ENCODE results near the gene SETBP1.

SETBP1 gene

DNA sequence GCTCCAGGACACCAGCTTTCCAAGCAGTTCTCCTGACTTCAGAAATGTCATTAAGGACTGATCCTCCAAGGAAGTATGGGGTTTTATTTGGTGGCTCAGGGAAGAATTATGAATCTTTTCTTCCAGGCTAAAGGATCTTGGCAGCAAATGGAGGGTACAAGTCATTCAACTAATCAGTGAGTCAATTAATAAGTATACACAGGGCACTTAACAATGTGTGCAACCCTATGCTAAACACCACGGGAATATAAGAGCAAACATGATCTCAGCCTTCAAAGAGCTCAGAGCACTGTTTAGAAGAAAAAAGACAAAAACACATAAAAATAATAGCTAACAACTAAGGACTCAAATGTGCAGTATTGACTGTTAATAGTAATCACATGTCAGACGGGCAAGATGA is 234.5 kb downstream of the SETBP1 start:
- DNase-seq, result no peak

DNA sequence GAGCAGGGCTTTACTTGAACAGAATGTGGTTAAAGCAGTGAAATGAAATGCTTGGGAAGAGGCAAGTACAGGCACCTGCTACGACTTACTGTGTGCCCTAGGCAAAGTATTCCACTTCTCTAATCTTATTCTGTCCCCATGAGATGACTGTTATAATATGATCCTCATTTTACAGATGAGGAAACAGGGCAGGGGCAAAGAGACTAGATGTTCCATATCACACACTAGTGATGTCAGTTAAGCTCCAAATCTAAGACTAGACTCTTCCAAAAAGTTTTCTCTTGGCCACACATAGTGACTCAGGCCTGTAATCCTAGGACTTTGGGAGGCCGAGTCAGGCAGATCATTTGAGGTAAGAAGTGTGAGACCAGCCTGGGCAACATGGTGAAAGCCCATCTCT is 235.0 kb downstream of the SETBP1 start:
- no peak for DNase-seq

DNA sequence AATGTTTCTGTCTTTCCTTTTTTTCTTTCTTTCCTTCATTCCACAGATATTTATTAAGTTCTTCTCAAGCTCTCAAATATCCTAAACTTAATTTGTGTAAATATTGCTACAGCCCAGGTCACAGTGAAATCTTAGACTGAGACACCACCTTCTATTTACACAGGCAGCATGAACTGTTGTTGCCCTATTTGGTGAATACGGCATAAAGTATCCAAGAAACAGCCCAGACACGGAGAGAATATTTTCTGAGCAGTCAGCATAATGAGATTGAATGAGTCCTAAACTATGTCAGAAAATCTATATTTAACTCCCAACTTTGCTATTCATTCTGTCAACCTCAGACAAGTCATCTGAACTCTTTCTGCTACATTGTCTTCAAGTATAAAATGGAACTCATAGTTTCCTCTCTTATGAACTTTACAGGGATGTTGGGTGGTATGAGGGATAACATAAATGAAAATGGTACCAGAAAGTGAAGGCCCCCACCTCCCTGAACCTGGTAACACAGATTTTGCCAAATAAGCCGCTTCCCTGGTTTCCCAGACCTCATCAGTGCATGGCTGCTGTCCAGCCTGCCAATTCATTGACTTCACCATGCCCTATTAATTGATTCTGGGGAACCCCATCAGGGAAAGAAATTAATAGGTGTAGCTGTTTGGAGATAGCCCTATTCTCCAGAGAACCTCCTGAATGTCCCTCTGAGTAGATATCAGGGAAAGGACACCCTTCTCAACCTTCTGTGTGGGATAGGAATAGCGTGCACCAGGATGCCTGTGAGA is 235.9 kb downstream of the SETBP1 start:
- DNase-seq, result no peak

DNA sequence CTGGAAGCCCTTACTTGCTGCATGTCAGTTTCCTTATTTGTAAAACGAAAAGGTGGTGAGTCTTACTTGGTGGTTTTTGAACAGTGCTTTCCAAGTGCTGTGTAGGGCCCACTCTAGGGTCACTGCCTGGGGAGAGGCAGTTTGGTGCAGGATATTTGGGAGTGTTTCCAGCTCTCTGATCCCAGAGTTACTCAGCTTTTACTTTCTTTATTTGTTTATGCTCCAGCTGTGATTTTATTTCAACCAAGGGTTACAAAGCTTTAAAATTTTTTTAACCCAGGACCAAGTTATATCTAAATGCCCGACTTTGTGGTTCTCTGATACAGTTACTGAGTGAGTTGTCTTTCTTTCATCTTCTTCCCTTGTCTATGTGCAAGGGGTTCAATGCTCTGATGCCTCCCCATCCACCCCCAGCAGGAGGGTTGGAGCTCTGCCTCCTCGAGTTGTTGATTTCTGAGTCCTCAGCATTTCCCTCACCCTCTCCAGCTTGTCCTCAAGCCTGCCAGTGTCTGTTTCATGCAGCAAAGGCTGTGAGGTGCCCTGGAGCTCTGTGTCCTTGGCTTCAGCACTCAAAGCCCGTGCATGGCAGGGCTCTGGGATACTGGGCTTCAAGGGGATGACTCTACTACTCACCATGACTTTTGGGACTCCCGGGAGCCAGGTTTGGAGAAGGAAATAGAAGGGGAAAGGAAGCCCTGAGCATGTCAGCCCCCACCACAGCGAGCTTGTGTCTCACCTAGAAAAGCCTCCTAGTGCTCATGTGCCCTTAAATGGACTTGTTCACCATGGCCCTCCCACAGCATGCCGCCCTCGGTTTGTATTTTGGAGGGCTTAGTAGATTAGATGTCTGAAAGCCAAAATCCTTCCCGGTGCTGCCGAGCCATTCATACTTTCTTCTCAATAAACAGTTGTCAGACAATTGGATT is 236.8 kb downstream of the SETBP1 start:
- DNase-seq, result no peak

DNA sequence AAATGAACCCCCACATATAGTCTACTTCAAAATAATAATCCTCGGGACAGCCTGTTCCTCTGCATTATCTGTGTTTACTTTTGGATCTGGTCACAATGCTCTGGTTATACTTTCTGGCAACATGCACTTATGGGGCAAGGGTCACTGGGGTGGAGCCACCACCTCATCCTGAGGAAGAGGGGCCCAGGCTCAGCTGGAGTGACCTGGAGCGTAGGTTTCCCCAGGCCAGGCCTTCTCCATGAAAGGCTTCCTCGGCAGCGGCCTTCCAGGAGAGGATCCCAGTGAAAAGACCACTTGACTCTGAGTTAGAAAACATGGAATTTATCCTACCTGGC is 237.4 kb downstream of the SETBP1 start:
- no peak for DNase-seq

DNA sequence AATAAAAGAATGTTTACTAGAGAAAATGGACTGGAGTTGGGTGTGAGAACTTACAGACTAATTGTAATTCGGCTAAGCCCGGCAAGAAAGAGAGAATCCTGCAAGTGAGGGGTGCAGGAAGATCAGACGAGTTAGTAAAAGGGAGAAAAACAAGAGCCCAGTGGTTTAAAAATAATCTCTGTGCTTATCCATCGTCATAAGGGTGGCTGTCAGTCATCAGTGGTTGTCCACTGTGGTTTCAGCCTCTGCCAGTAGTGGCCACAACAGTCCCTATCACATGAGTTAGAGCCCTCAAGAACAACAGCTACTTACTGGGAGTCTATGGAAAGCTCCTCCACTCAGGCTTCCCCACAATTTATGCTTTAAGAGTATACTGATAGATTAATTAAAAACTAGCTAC is 239.8 kb downstream of the SETBP1 start:
- no peak for DNase-seq

DNA sequence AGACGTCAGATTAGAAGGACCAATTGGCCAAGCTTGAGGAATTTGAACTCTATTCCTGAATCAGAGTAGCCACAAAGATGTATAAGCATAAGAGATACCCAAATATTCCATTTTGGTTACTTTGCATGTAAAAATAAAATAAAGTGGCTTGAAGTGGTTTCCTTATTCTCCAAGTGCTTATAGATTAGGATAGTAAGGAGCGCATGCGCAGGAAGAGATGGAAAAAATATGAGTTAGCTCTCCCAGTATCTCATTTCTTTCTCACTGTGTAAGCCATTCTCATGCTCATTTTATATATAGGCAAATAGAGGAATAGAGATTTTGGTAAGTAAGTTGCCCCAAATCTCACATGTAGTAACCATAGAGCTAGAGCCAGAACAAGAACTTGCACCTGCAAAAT is 241.3 kb downstream of the SETBP1 start:
- no peak for DNase-seq

DNA sequence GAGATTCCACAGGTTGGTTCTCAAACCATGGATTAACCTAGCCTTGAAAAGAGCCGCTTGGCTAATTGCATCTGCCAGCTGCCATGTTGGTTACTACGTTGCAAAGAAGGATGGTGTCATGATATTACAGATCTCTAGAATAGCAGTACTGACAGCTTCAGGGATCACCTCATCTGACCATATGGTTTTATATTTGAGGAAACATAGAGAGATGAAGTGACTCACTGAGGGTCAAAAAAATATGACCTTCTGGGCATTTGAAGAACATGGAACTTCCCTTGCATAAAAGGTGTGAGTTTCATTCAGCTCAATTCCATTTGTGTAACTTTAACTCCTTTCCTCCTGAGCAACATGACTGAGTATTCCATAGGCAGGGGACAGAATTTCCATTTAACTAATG is 242.3 kb downstream of the SETBP1 start:
- DNase-seq, result no peak

DNA sequence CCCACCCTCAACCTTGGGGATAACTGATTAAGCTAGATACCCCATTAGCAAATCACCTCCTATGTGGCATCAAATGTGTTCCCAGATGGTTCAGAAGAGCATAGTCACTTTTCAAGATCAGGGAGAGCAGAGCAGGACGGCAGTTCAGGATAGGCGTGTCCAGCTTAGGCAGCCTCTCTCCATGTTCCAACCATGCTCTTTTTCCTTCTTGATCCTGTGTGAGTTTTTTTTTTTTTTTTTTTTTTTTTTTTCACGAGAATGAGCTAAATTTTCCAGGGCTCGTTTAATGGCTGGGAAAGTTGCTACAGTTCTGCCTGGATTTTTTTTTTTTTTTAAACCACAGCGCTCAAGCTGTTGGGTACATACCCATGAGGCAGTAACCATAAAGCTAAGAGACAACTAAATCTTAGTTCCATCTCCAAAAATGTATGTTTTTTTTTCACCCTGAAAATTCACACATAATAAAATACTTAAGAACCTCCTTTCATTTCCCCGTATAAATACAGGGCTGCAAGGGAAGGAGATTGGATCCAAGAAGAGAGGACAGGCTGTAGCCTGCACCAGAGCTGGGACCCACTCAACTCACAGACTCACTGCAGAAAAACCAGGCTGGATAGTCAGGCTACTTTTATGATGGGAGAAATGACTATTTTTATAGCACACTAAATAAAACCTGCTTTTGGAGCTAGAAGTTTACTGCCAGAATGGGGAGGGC is 244.3 kb downstream of the SETBP1 start:
- no peak for DNase-seq

DNA sequence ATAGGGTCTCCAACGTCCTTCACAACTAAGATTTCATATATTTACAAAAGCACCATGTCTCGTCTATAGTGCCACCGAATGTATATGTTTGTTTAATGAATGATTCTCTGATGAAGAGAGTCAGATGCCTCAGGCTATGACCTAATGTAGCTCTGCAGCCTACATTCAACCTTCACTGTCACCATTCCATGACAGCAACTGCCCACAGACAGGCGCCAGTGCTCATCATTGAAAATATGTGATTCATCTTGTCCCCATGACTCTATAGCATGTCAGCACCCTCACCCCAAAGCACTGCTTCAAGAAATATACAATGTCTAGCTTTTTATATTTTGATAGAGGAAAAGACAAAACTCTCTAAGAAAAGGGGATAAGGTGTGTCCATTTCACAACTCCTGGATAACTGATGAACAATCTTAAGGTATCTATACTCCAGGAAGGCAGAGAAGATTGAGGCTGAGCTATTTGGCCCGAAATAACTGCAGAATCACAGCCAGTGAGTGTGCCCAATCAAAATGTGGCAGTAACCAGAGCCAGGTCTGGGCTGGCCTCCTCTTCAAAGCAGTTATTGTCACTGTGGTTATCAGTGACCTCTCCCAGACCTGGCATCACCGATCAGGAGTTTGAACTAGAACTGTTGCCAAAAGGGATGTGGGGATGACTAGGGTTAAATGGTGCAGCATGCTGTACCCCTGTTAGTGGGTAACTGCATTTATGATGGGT is 246.6 kb downstream of the SETBP1 start:
- DNase-seq, result no peak

DNA sequence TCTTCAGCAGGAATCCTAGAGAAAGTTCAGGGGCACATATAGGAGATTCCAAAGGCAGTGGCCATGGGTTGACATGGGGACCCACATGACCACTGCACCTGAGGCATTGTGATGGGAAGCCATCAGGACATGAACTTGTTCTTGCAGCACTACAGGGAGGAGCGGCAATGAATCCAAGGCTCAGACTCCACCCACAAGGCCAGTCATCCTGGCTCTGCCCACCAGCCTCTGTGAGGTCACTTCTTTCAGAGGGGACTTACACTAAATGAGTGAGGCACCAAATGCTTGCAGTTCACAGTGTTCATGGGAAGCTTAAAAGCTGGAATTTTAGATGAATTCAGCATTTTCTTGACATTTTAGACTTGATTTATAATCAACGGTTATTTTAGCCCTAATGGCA is 254.2 kb downstream of the SETBP1 start:
- no peak for DNase-seq

DNA sequence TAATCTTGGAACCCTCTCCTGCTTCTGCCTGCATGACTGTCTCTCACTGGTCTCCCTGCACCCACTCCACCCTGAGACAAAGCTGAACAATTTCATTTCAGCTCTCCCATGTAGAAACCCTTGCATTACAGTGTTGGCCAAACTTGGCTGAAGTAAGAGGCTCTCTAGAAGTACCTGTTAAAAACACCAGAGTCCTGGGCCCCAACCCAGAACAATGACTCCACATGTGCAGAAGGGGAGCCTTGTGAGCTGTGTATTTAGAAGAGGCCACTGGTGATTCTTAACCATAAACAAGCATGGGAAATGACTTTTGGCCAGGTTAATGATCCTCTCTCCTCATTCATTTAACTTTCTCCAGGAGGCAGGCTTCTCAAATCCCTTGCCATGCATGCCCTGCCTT is 254.8 kb downstream of the SETBP1 start:
- no peak for DNase-seq

DNA sequence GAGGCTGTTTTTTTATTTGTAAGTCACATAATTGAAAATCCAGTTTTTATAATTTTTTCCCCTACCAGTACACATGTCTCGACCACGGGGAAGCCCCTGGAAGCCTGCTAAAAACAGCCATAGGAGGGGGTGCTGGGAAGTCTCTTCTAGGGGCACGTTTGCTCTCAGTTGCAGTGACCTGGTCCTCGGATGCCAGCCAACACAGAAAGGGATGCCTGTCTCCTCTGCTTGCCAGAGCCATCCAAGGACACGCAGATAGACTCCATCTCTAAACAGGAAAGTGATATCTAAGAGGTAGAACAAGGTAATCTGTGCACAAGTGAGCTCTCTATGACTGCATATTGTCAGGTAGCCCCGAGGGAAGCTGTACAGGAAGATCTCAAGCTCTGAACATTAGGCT is 255.8 kb downstream of the SETBP1 start:
- DNase-seq, result no peak

DNA sequence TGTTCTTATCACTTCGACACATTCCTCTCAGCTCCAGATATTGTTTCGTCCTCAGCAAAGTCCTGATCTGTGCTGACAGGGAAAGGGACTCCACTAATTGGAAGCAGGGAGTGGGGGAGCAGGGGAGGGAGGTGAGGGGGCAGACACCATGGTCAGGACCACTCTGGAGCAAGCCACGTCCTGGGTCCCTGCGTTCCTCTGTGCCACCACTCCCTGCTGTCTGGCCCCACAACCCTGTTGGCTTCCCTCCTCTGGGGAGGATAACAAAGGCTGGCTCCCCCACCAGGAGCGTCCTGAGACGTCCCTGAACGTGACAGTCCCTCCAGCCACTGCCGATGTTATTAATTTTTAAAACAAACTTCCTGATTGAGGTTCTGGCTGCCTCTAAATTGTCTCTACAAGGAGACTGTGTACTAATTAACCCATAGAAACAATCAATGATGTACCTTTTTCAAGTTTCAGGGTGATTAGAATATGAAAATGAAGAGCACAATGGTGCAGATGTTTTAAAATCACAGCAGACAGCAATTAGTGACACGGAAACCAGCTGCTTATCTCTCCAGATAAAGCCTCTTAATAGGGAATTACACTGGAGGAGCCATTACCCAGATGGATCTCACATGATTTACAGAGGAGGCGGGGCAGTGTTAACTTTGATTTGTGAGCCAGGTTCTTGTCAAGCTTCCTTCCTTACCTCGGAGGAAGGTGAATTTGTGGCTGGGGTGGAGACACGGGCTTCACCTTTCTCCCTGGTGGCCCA is 257.5 kb downstream of the SETBP1 start:
- DNase-seq, result no peak

DNA sequence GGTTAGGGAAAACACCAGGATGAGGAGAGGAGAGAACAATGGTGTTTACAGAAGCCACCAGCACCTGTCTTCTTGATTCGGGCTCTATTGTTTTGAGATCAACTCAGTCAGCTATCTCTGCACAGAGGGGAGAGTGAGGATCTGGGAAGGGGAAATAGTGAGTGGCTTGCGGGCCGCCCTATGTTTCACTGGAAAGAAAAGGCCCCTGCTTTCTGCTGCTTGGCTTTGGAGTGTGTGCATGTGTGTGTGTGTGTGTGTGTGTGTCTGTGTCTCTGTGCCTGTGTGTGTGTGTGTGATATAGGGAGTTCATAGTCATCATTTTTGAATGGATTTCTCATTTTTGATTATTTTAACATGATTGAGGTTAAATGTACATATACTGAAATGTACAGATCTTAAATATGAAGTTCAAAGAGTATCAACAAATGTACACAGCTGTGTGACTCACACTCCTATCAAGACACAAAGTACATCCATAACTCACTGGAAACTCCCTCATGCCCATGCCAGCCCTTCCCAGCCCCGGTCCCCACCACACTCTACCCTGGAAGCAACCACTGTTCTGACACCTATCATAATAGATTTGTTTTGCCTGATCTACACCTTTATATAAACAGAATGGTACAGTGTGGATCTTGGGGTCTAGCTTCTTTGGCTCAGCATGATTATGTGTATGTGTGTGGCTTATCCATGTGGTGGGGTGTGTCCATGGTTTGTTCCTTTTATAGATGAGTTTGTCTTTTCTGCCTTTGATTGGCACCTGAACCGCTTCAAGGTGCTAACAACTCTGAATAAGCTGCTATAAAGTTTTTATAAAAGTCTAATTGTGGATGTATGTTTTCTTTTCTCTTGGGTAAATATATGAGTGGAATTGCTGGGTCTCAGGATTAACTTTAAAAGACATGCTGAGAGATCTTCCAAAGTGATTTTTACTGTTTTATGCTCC is 258.3 kb downstream of the SETBP1 start:
- no peak for DNase-seq

DNA sequence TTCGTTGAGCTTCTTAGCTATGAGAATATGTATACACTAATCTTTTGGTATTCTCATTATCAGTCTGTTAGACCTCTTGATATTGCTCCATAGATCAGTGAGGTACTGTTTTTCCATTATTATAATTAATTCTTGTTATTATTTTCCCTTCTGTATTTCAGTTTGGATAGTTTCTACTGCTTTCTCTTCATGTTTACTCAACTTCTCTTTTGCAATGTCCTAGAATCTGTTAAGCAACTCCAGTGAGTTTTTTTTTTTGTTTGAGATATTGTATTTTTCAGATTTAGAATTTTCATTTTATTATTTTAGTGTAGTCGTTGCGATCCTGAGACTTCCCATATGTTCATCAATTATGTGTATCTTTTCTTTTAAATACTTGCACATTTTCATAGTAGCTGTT is 260.8 kb downstream of the SETBP1 start:
- no peak for DNase-seq

DNA sequence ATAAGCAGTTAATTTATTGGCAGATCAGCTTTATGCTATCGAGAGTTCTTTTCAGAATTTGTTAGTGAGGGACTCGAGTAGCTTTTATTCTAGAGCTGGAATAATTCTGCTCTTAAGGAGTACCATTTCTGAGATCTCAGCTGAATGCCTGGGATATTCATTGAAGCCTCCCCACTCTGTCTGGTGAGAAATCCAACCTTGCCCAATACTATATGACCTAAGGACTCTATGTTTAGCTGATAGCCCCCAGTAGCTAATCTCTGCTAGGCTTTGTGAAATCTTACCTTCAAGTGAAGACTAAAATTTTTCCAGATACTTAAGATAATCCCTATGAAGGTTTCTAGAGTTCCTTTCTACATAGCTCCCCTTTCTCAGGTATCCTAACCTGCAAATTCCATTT is 261.4 kb downstream of the SETBP1 start:
- DNase-seq, result no peak

DNA sequence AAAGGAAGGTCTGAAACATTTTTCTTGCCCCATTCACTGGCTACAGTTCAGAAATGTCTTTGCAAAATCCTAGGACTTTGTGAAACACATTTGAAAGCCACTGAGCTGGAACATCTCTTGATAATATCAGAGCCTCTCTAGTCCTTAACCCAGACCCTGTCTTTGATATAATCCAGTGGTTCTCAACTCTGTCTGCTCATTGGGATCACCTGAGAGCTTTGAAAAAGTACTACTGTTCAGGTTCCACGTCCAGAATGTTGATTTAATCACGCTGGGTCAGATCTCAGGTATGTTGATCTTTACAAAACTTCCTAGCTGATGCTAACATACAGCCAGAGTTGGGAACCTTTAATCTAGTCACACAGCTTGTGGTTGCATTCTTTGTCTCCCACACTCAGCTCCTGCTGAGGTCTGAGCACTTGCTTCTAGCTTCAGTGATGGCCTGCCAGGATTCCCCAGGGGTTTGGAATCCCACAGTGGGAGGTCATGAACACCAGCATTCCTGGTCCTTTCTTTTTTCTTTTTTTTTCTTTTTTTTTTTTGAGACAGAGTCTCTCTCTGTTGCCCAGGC is 262.7 kb downstream of the SETBP1 start:
- no peak for DNase-seq

DNA sequence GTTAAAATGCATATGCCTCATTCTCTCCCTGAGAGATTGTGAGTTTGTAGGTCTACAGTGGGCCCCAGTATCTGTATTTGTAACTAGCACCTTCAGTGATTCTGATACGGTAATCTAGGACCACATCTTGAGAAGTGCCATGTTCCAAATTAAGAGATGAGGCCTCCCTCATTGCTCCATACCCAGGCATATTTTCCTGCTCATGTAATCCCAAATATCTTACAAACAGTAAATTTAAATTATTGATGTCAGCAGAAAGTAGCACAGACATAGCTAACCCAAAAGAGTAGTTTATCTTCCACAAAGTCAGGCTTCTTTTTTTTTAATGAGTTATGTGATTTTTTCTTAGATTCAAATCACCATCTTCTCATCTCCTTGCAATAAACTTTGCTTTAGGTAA is 263.8 kb downstream of the SETBP1 start:
- no peak for DNase-seq

DNA sequence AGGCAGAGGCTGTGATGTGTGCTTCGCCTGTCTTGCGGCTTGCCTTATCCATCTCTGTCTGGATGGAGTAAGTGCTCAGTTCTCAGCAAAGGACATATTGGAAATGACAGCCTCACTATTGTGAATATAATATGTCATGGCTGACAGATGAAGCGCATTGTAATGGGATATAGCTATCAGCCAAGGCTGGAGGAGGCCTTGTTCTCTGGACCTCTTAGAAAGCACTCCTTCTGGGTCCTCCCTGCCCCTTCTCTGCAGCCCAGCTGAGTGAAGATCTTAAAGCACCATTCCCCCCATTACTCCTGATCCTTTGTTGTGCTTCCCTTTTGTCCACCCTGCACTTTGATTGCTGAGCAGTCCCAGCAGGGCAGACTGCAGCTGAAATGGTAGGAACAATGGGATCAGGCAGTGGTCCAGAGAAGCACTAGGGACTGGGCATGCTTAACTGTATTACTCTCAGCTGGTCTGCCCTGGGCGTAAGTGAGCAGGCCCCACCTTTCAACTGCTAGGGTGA is 265.3 kb downstream of the SETBP1 start:
- DNase-seq, result no peak

Measured in midbrain (tissue), 1 donor.